Stimulated activated CD4-positive, alpha-beta T cell treated with anti-CD3 and anti-CD28 coated beads, Interleukin-15, amount 100 ng/mL, for 1 hour (primary cell): Measurements from ENCODE around the gene ZMYM2.

Experiments
- DNase-seq, 2 donors: peaks; one replicate each; pipeline ENCODE4 v3.0.0-alpha.2; 2020; ENCODE audit warnings: low read depth in 1 of 2, low spot score in 1 of 2

The ZMYM2 gene

DNA sequence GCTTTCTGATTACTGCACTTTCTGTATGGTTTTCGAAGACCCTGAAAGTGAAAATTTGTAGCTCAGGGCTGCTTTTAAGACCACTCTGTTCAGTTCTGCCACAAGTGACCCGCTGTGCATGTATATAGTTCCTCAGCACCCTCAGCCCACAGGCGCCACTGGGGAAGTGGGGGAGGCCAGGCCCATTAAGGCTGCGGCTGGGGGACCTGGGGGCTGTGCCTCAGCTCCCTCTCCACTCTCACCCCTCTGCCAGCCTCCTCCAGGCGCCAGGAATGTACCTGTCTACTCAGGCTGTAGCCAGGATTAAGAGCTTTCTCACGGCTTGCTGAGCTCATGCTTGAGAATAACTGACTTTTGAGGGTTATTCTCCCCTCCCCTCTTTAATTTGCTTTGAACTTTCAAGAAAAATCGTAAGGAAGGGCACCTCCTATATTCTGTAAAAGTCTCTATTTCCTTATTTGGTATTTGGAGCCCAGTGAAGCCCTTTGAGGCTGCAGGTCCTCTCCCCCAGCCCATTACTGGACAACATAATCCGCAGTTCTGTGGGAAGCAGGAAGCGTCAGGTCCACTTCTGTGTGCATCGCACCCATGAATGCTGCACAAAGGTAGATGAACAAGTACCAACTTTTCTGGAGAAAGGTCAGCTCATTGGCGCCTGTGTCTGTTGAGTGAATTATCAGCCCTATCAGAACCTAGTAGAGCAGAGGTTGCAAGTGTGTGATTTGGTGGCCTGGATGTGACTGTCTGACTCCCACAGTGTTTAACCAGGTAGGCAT is 172.7 kb downstream of the ZMYM2 start:
- DNase-seq, result no peak

DNA sequence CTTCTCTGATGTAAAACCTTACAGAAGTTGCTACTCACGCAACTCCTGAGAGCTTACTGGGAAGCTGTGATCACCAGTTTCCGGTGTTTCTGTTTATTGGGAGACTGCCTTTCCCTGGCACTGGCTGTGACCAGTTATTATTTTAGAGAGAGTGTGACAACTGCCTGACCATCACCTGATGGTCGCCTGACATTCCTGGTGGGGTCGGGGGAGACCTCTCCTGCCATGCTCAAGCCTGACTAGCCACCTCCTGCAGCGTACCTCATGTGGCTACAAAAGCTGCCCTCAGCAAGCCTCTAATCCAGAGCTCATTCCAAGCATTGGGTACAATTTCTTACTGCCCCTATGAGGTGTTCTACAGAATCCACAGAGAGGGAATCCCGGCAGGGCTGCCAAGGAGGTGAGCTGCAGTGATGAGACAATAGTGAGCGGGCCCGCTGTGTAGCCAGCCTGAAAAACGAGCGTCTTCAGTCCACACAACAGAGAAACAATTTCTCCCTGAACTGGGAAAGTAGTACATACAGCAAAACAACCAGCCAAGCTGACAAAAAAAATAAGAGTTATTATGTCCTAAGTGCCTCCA is 173.6 kb downstream of the ZMYM2 start:
- no peak for DNase-seq

DNA sequence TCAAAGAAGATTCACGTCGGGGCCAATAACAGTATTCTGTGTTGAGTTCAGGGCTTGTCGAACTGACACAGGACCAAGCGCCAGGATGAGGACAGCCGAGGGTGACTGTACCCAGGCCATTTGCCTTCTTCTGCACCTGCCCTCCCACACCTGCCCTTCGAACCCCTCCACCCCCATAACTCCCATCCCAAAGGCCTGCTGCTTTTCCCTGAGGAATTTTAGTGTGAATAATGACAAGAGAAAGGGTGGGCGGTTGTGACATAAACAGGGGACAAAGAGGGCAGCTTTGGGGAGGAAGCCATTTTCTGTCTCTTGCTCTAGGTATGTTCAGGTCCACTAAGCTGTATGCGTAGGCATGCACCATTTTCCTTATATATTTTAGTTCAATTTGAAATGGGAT is 176.2 kb downstream of the ZMYM2 start:
- DNase-seq, result no peak

DNA sequence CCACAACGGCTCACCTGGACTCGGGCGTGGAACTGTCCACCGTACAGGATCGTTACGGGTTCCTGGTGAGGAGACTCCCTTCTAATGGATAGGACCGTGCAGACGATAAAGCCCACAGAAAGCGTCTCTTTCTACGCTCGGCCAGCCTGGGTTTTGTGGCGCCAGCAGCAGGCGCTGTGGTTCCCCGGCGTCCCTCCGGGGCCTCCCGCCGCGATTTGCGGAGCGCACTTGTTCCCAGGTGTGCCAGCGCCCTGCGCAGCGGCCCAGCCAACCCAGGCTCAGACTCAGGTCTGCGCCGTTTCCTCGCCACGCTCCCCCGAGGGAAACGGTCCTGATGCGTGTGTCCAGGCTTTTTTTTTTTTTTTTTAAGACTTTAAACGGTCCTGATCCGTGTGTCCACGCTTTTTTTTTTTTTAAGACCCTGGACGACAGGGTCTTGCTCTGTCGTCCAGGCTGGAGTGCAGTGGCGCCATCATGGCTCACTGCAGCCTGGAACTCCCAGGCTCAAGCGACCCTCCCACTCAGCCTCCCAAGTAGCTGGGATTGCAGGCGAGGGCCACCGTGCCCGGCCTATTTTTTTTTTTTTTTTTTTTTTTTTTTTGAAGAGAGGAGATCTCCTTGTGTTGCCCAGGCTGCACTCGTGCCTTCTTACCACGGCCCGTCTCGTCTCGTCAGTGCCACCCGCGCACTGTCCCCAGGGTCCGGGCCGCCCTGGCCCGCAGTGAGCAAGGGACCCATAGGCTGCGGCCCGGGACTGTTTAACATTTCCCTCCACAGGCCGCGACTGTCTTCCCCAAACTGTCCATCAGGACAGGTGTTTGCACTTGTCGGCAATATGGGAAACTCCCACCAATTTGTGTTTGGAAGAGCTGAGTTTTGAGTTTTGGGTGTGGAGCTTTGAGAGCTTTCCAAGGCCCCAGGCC is 178.5 kb downstream of the ZMYM2 start:
- no peak for DNase-seq

DNA sequence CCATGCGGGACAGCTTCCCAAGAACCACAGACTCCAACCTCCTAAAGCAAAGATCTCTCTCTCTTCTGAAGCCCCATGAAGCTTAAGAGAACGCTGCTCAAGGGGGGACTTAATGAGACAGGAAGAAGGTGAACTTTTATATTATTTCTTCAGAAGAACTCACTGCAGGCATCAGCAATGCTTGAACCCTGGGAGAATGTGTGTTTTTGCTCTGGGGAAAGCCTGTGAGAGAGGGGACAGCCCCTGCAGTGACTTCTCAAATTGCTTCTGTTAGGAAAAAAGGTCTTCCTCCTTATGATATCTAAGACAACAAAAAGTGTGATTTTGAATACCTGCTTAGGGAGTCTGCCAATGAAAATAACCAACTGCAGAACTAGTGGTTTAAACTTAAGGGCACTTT is 179.3 kb downstream of the ZMYM2 start:
- DNase-seq, result no peak

DNA sequence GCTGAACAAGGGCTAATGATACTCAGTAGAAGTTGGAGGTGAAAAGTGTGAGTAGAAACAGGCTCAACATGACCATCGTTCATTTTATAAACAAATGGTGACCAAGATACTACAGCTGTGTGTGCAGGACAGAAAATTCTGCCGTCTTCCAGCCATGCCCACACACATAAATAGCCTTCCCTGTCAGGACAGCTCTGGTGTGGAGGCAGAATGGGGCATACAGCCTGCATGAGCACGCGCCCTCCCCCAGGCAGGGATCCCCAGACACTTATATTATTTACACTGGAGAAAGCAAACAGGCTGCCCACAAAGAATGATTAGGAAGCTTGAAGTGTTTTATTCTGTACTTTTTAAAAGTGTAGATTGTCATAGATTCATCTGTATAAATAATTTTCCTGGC is 182.0 kb downstream of the ZMYM2 start:
- DNase-seq, result no peak
